HG02678 (cell line): ENCODE data around the gene GPC1.

Experiments used
- ATAC-seq: cut with Tn5 transposase; IDR thresholded peaks from one replicate; pipeline ENCODE4 v1.9.1; 2021; ENCODE audit warnings: mild to moderate bottlenecking, moderate library complexity; ENCODE audit not compliant: unreplicated experiment

Gene GPC1

DNA sequence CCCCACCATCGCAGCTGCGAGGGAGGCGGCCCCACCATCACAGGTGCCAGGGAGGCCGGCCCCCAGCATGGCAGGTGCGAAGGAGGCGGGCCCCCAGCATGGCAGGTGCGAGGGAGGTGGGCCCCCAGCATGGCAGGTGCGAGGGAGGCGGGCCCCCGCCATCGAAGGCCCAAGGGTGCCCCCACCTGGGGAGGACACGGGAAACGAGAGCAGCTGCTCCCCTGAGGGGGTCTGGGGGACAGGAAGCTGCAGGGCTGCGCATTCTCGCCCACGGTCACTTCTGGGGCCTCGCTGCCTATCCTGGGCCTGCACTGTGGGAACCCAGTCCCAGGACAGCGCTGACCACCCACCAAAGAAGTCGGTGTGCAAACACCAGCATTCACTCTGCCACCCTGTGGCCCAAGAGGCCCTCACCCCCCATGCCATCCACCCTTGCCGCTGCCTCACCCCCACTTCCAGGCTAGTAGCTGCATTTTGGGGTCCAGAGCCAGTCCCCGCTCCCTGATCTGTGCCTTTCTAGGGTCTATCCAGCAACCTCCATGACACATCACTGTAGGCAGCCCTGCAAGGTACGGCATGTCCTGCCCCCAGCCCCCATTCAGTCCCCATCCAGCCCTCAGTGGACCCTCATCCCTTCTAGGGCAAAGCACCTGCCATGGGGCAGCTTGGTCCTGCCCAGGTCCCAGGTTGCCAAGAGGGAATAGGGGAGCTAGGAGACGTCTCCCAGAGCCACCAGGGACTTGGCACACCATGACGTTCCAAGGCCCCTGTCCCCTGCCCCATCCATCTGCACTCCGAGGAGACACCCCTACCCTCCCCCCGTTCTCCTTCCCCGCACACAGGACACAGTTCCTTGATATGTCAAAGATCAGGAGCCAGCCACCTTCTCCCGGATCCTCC is 24.0 kb upstream of the GPC1 start:
- no peak for ATAC-seq

DNA sequence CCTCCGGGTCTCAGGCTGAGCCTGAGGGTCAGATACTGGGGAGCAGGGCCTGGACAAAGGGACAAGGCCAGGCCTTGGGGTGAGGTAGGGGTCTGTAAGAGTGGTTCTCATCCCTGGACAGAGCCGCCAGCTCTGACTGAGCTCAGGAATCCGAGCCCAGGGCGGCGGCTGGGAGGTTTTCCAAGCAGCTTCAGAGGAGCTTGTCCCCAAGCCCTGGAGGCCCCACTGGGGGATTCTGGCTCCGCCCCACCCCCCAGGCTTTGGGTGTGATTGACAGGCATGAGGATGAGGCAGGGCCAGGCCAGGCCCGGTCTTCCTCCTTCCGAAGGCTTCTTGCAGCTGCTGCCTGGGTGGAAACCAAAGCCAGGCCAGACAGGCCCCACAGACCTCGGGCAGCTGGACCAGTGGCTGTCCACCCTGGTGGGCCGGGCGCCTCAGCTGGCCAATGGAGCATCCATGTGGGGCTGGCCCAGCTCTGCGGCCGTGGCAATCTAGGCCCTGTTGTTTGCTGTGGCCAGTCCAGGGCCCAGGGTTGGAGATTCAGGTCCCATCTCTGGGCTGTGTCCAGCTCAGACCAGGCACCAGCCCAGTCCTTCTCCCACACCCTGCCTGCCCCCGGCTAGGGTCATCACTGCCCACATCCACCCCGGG is 23.1 kb upstream of the GPC1 start:
- no peak for ATAC-seq

- no peak for ATAC-seq
These were observed 22.3 kb upstream of the GPC1 start for GRCh38 chr2:240412975-240413812.

DNA sequence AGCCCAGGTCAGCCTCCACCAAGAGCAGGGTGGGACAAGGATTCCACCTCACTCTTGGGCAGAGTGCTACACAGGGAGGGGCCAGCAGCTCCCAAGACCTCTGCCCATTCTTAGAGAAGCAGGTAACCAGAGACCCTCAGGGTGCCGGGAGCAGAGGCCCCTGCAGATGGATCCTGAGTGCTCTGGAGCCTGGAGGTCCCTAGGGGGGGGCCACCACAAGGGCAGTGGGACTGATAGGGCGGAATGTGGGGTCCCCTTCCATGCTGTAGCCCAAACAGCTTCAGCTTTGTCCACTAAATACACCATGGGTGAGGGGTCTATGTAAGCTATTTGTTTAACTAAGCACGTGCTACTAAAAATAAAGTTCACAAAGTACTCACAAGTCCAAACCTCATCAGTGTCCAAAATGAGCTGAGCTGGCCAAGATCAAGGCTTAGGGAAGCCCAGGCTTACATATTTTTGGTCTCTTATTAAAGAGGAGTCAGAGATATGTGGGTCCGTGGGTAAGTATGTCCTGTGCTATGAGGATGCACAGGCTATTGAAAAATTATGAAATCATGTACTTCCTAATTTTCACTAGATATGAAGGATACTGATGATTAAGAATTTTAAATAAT is 21.5 kb upstream of the GPC1 start:
- ATAC-seq: no peak

GRCh38 chr2:240416821-240417220 is 18.6 kb upstream of the GPC1 start:
- no peak for ATAC-seq

- no peak for ATAC-seq
These were observed 17.2 kb upstream of the GPC1 start for GRCh38 chr2:240418311-240418710.

DNA sequence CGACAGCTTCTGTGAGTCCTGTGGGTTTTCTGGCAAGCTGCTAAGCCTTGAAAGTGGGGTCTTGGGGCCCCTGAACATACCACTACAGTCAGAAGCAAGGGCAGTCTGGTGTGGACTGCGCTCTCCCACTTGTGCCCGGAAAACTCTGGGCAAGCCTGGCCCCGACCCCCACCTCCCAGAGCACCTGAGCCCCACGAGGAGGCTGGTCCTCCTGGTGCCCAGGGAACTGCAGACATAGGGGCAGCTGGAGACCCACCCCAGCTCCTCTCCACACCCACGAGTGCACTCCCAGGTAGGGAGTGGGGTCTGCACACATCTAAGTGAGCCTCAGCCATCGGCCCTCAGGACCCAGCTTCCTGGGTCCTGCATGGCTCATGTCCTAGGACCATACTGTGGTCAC is 16.2 kb upstream of the GPC1 start:
- no peak for ATAC-seq

- ATAC-seq: no peak
These were observed 15.7 kb upstream of the GPC1 start for GRCh38 chr2:240419723-240420122.

DNA sequence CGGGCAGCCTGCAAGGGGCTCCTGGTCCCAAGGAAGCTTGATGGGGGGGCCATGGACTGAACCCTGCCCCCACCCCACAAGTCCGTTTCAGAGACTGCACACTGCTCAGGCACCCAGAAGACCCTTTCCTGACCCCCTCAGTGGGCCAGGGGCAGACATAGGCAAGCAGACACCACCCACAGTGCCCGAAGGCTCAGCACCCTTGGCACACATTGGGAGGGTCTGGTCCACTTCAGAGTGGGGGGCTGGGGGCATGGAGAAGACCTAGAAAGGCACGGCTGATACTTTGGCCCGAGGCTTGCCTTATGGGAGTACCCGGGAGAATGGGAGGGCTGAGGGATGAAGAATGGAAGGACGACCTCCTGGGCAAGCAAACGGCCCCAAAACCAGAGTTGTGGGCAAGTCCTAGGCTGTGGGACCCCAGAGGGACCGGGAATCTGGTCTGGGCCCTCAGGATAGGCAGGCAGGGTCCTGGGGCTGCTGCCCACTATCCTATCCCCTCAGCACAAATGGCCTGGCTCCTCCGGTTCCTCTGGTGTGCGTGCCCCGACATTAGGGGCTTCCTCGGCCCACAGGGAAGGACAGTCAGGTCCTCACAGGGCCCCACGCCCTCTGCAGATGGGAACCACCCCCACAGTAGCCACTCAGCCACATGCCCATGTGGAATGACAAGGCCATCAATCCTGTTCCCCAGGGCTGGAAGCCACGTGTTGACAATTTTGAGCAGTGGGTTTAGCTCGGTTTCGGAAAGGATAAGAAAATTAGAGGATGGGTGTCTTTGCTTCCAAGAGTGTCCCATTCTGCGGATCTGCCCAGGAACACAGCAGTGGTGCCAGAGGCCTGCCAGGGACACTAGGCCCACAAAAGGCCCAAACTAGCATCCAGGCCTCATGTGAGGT is 15.0 kb upstream of the GPC1 start:
- ATAC-seq: no peak

DNA sequence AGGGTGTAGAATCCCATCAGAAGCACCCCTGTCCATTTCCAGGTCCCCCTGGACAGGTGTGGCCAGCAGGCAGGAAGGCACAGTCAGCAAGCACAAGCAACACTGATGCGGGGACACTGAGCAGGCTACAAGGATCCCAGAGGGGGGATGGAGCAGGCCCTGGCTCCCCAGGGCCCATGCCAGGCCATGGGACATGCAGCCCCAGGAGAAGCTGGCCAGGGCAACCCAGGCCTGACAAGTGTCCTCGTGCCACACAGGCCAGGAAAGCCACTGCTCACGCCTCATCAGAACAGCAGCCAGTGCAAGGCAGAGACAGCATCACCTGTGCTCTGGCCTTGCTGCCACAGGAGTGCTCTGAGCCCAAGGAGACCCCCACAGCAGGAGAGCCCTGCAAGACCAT is 14.1 kb upstream of the GPC1 start:
- no peak for ATAC-seq

DNA sequence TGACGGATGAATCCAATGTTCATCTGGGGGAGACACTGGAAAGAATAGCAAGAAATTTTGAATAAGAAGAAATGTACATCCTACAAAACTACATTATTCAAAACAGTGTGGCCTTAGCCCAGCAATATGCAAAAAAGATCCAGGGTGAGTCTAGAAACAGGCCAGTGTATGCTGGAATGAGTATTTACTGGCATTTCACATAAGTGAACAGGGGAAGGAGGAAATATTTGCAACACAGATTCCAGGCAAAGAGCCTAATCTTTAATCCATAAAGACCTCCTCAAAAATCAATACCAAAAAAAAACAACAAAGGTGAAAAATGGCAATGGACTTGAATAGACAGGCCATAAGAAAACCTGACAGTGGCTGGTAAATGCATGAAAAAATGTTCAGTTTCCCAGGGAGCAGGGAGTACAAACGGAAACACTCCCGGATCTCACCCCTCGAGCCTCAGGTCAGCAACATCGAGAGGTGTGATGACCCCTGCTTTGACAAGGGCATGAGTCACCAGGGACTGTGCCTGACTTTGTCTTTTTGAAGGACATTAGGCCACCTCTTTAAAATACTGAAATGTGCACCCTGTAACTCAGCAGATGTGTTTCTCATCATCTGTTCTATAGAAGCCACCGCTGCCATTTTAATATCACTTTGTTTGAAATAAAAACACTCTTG is 12.7 kb upstream of the GPC1 start:
- no peak for ATAC-seq

DNA sequence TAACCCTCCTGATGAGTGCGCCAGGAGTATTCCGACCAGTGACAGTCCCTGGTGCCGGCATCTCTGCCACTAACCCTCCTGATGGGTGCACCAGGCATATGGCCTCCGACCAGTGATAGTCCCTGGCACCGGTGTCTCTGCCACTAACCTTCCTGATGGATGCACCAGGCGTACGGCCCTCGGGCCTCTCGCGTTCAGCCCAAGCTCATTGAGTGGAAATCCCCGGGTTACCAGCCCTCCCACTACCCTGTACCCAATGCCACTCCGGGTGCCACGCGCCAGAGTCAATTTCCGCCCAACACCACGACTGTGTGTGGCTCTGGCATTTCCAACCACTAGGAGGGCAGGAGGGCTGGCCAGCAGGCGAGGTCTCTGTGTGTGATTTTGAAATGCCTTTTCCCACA is 11.7 kb upstream of the GPC1 start:
- ATAC-seq: no peak

GRCh38 chr2:240424341-240425235 is 10.9 kb upstream of the GPC1 start:
- no peak for ATAC-seq

GRCh38 chr2:240425236-240425615 is 10.2 kb upstream of the GPC1 start:
- ATAC-seq: no peak

GRCh38 chr2:240425697-240426096 is 9.8 kb upstream of the GPC1 start:
- no peak for ATAC-seq

DNA sequence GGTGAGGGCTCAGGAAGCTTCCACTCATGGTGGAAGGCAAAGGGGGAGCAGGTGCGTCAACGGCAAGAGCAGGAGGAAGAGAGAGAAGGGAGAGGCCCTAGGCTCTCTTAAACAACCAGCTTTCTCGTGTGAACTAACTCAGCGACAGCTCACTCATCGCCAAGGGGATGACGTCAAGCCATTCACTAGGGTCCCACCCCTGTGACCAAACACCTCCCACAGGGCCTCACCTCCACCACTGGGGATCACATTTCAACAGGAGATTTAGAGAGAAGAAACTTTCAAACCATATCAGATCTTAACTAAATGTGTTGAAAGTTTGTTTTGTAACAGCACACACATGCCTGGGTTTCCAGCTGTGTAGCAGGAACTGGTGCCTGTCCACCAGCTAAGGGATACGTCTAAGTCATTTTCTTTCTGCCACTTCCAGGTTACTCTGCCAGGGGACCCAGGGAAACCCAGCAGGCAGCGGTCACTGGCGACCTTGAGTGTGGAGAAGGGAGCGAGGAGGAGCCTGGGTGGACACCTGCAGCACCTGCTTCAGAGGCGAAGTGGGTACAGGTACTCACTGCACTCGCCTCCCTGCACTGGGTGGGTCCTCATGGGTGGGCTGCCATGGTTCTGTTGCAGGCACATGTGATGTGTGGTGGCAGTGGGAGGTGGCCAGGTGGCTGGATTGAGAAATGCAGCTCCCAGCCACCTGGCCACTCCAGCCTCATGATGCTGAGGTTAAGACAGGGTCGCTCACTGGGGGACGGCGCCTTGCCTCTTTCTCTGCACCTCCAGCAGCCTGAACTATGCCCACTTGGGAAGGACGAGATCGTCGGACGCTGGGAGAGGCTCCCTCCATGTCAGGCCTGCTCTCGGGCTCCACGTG is 8.4 kb upstream of the GPC1 start:
- no peak for ATAC-seq

DNA sequence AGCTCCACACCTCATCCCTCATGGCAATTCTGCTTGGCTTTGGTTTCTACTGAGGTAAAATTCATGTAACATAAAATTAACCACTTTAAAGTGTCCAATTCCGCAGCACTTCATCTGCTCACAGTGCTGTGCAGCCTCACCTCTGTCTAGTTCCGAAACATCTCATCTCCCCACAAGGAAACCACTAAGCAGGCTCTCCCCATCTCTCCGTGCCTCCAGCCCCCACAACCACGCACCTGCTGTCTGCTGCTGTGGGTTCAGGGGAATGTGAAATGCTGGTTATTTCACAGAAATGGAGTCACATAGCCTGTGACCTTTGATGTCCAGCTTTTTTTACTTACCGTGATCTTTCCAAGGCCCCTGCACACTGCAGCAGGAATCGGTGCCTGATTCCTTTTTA is 7.7 kb upstream of the GPC1 start:
- ATAC-seq: no peak

DNA sequence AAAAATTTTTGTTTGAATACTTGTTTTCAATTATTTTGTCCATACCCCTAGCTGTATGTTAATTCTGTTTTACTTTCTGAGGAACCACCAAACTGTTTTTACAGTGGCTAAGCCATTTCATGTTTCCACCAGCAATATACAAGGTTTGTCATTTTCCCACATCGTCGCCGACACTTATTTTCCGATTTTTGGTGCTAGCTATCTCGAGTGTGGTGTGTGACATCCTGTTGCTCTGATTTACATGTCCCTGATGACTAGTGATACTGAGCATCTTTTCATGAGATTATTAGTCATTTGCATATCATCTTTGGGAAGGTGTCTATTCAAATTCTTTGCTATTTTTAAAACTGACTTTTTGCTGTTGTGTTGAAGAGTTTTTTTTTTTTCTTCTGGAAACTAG is 7.2 kb upstream of the GPC1 start:
- no peak for ATAC-seq
